ENCODE results near the gene PDS5A.
"Not testable (repeated sequence)": the region's sequence is repeated elsewhere in the genome, so short reads cannot be mapped to it uniquely, and the experiment has no call there.

DNA sequence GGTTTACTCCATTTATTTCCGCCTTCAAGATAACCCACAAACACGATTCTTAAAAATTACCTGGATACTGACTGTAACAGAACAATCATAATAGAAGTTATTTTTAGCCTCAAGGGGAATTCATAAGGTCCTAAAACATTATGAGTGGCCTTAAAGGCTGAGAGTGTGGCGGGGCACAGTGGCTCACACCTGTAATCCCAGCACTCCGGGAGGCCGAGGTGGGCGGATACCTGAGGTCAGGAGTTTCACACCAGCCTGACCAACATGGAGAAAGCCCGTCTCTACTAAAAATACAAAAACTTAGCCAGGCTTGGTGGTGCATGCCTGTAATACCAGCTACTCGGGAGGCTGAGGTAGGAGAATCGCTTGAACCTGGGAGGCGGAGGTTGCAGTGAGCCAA is 33.5 kb downstream of the PDS5A start:
- not testable (repeated sequence) for TF ChIP-seq CTCF (IDR thresholded peaks at IDR 0.05; ENCODE audit: insufficient read depth, low read length); POLR2AphosphoS5 (IDR thresholded peaks at IDR 0.05; ENCODE audit: low read depth); GABPA (IDR thresholded peaks at IDR 0.05; ENCODE audit: low read depth); SPI1 (IDR thresholded peaks at IDR 0.05; ENCODE audit: borderline replicate concordance, low read depth)
- TF ChIP-seq, protein P1, sequence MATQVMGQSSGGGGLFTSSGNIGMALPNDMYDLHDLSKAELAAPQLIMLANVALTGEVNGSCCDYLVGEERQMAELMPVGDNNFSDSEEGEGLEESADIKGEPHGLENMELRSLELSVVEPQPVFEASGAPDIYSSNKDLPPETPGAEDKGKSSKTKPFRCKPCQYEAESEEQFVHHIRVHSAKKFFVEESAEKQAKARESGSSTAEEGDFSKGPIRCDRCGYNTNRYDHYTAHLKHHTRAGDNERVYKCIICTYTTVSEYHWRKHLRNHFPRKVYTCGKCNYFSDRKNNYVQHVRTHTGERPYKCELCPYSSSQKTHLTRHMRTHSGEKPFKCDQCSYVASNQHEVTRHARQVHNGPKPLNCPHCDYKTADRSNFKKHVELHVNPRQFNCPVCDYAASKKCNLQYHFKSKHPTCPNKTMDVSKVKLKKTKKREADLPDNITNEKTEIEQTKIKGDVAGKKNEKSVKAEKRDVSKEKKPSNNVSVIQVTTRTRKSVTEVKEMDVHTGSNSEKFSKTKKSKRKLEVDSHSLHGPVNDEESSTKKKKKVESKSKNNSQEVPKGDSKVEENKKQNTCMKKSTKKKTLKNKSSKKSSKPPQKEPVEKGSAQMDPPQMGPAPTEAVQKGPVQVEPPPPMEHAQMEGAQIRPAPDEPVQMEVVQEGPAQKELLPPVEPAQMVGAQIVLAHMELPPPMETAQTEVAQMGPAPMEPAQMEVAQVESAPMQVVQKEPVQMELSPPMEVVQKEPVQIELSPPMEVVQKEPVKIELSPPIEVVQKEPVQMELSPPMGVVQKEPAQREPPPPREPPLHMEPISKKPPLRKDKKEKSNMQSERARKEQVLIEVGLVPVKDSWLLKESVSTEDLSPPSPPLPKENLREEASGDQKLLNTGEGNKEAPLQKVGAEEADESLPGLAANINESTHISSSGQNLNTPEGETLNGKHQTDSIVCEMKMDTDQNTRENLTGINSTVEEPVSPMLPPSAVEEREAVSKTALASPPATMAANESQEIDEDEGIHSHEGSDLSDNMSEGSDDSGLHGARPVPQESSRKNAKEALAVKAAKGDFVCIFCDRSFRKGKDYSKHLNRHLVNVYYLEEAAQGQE (IDR thresholded peaks at IDR 0.05; ENCODE audit: insufficient replicate concordance, low read depth), result not testable (repeated sequence)

Measured in HL-60 (cell line).